Esophagus muscularis mucosa (tissue), 4 donors: ENCODE results near the gene COPRS. TPM values are rescaled to one million over a fixed set of nuclear protein-coding genes. Genes with fewer than 3 reads are reported as not detected.

ENCODE experiments used
- DNase-seq: peaks from one replicate; pipeline ENCODE4 v3.0.0-alpha.2; 2017; ENCODE audit errors: extremely low spot score
- H3K27ac ChIP-seq, 4 donors: fragments of 200-600 bp; sonication (generic); replicated peaks in 1 of 4; 1 replicate in 3 of 4; 2 replicates in 1 of 4; pipeline ENCODE4 v1.5.1; 2016 to 2019; ENCODE audit warnings: mild to moderate bottlenecking in 1 of 4
- H3K27me3 ChIP-seq, 4 donors: fragments of 200-600 bp; sonication (generic); one replicate each; pipeline versions ENCODE4 v1.5.1 to v1.6.0; 2016 to 2019
- H3K36me3 ChIP-seq, 4 donors: fragments of 200-600 bp; sonication (generic); one replicate each; pipeline ENCODE4 v1.5.1; 2016 to 2019
- H3K4me1 ChIP-seq, 4 donors: fragments of 200-600 bp; sonication (generic); one replicate each; pipeline ENCODE4 v1.5.1; 2016 to 2019
- H3K4me3 ChIP-seq, 4 donors: fragments of 200-600 bp; sonication (generic); 1 replicate in 2 of 4; 2 replicates in 2 of 4; pipeline ENCODE4 v1.5.1; 2016 to 2019; ENCODE audit warnings: mild to moderate bottlenecking in 4 of 4, moderate library complexity in 1 of 4
- H3K9me3 ChIP-seq, 4 donors: fragments of 200-600 bp; sonication (generic); 1 replicate in 3 of 4; 2 replicates in 1 of 4; pipeline ENCODE4 v1.5.1; 2016 to 2019
- EP300 ChIP-seq: sonication (generic); formaldehyde crosslinking; IDR thresholded peaks from one replicate; pipeline ENCODE4 v1.6.1; 2017; ENCODE audit warnings: antibody characterized with exemption
- POLR2A ChIP-seq: fragments of 450-650 bp; IDR thresholded peaks from one replicate; pipeline ENCODE4 v1.6.1; 2017; ENCODE audit warnings: antibody characterized with exemption, moderate library complexity, mild to moderate bottlenecking, low read depth
- POLR2AphosphoS5 ChIP-seq, 2 donors: sonication (generic); formaldehyde crosslinking; IDR thresholded peaks; one replicate each; pipeline ENCODE4 v1.6.1; 2017; ENCODE audit warnings: antibody characterized with exemption in 2 of 2
- whole genome bisulfite sequencing: methylation state at CpG from one replicate; pipeline ENCODE4 v1.1.5; 2018; 5-methylcytosine and 5-hydroxymethylcytosine counted together
- intact Hi-C: fragments of 100-400 bp; cut with DNase I; formaldehyde crosslinking; loops from one replicate; pipeline ENCODE4 v1.15.1; 2023
- total RNA-seq, 4 donors: library from RNA; depleted of rRNA; stranded (reverse); fragments of >200 nt; gene quantifications; one replicate each; pipeline versions ENCODE4 v1.1.0 to v1.2.1, GENCODE V29; 2016
- TF ChIP-seq, protein P1 (sequence below), 3 experiments: fragments of 200-600 bp in 2 of 3; fragments of 450-650 bp in 1 of 3; sonication (generic) in 2 of 3; IDR thresholded peaks; one replicate each; pipeline ENCODE4 v1.5.1; 2017 to 2019; ENCODE audit warnings: antibody characterized with exemption in 3 of 3, mild to moderate bottlenecking in 2 of 3, moderate library complexity in 1 of 3

Gene COPRS
- 100 to 1,000 TPM; 123 to 141 (median 129) TPM for total RNA-seq

- Histone ChIP-seq H3K9me3 (no peaks in the 10 kb centered on the region), H3K27ac (peak within 1 kb of the TSS; percentile 83 to 94 (median 88)), H3K4me1 (peaks cover 13 to 44% (median 40%) of the 10 kb centered on the region in 4 donors), H3K4me3 (peak within 1 kb of the TSS; percentile 70 to 89 (median 84)), H3K27me3 (no peaks in the 10 kb centered on the region), H3K36me3 (peaks cover 12 to 45% (median 36%) of the 10 kb centered on the region in 4 donors)
- DNase-seq, result peak; percentile 96
- TF ChIP-seq POLR2AphosphoS5 (IDR thresholded peaks at IDR 0.05) (peak; percentile 52 to 63), POLR2A (no peak)
- TF ChIP-seq, protein P1, sequence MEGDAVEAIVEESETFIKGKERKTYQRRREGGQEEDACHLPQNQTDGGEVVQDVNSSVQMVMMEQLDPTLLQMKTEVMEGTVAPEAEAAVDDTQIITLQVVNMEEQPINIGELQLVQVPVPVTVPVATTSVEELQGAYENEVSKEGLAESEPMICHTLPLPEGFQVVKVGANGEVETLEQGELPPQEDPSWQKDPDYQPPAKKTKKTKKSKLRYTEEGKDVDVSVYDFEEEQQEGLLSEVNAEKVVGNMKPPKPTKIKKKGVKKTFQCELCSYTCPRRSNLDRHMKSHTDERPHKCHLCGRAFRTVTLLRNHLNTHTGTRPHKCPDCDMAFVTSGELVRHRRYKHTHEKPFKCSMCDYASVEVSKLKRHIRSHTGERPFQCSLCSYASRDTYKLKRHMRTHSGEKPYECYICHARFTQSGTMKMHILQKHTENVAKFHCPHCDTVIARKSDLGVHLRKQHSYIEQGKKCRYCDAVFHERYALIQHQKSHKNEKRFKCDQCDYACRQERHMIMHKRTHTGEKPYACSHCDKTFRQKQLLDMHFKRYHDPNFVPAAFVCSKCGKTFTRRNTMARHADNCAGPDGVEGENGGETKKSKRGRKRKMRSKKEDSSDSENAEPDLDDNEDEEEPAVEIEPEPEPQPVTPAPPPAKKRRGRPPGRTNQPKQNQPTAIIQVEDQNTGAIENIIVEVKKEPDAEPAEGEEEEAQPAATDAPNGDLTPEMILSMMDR (IDR thresholded peaks at IDR 0.05), result peak; percentile 18 to 40 (median 24)
- 0% methylated on average over 3 of the region's 100 CpGs for WGBS
- intact Hi-C loops, result loop anchor here (5.0 kb wide), 1 partner anchor 422 kb away; no protein-coding TSS in a partner anchor
Measured at GRCh38 chr17:31858642-31859486, at the start of gene COPRS. TSS of gene COPRS (minus strand) at chr17:31859244. CDS start at chr17:31859199, 45 bp downstream.

GRCh38 chr17:31908386-31908785, 49.3 kb upstream of the COPRS start:
- Histone ChIP-seq H3K27me3 (no peaks in the 10 kb centered on the region), H3K9me3 (no peaks in the 10 kb centered on the region), H3K4me3 (no peak overlapping the region), H3K27ac (no peak overlapping the region), H3K4me1 (peaks cover 0 to 14% (median 14%) of the 10 kb centered on the region in 4 donors), H3K36me3 (no peaks in the 10 kb centered on the region)
- intact Hi-C loops, result no loop called here
- DNase-seq, result no peak
- TF ChIP-seq POLR2A (no peak), POLR2AphosphoS5 (IDR thresholded peaks at IDR 0.05) (no peak), EP300 (no peak)
- TF ChIP-seq, protein P1 (IDR thresholded peaks at IDR 0.05), result no peak

DNA sequence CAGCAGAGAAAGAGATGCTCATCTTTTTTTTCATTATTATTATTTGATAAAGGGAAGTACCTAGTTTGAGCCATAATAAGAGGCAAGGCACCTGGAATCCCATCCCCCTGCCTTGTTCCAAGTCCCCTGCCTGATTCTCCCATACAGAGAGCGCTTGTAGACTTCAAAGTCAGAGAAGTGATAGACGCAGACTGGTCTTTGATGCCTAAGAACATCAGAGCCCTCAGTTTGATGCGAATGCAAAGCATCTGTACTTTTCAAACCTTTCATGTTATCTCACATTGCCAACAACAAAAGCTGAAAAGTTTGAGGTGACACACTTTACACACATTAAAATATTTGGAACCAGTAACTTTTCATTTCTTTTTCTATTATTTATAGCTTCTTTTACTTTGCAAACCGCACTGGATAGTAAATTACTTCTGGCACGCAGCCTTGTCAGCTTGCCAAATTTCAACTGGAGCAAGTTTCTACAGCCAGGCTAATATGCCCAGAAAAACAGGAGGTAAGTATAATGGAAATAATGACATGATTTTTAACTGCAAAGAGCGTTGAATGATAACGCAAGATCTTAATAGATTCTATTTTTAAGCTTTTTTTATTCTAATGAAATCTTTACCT, 48.4 kb upstream of the COPRS start:
- no peak for DNase-seq
- TF ChIP-seq POLR2AphosphoS5 (IDR thresholded peaks at IDR 0.05) (no peak), POLR2A (no peak), EP300 (no peak)
- TF ChIP-seq, protein P1 (IDR thresholded peaks at IDR 0.05), result no peak
- 2% methylated on average over 7 of the region's 7 CpGs for WGBS
- intact Hi-C loops, result no loop called here
- Histone ChIP-seq H3K27ac (no peak overlapping the region), H3K4me1 (peaks cover 0 to 14% (median 14%) of the 10 kb centered on the region in 4 donors), H3K9me3 (no peaks in the 10 kb centered on the region), H3K27me3 (no peaks in the 10 kb centered on the region), H3K4me3 (no peak overlapping the region), H3K36me3 (no peaks in the 10 kb centered on the region)

GRCh38 chr17:31903401-31903800, 44.4 kb upstream of the COPRS start:
- Histone ChIP-seq H3K36me3 (peaks cover 11 to 12% (median 11%) of the 10 kb centered on the region in 4 donors), H3K27ac (no peak overlapping the region), H3K4me1 (peaks cover 6 to 40% (median 35%) of the 10 kb centered on the region in 4 donors), H3K9me3 (no peaks in the 10 kb centered on the region), H3K27me3 (no peaks in the 10 kb centered on the region), H3K4me3 (no peak overlapping the region)
- 95% methylated on average over 16 of the region's 16 CpGs for WGBS
- DNase-seq, result no peak
- intact Hi-C loops, result no loop called here
- no peak for TF ChIP-seq POLR2AphosphoS5 (IDR thresholded peaks at IDR 0.05)

GRCh38 chr17:31902693-31903092, 43.6 kb upstream of the COPRS start:
- H3K27me3 ChIP-seq, result no peaks in the 10 kb centered on the region
- intact Hi-C loops, result no loop called here
- DNase-seq, result no peak
- H3K4me3 ChIP-seq, result no peak overlapping the region
- TF ChIP-seq POLR2A (no peak), POLR2AphosphoS5 (IDR thresholded peaks at IDR 0.05) (no peak), EP300 (no peak)
- TF ChIP-seq, protein P1 (IDR thresholded peaks at IDR 0.05), result no peak
- peaks cover 15 to 19% (median 18%) of the 10 kb centered on the region in 4 donors for H3K36me3 ChIP-seq
- H3K27ac ChIP-seq, result no peak overlapping the region
- WGBS, result 54% methylated on average over 2 of the region's 2 CpGs
- H3K9me3 ChIP-seq, result no peaks in the 10 kb centered on the region
- H3K4me1 ChIP-seq, result peaks cover 6 to 33% (median 28%) of the 10 kb centered on the region in 4 donors
